Right lobe of liver (tissue), 4 donors: ENCODE results near the gene FYN.

Experiments used
- POLR2A ChIP-seq: fragments of 450-650 bp; IDR thresholded peaks from one replicate; pipeline ENCODE4 v1.6.1; 2017; ENCODE audit warnings: antibody characterized with exemption, mild to moderate bottlenecking
- TF ChIP-seq, protein P1 (sequence below), 4 donors: fragments of 200-600 bp in 3 of 4; fragments of 450-650 bp in 1 of 4; IDR thresholded peaks; one replicate each; pipeline versions ENCODE4 v1.5.1 to v1.8.0; 2016 to 2022; ENCODE audit warnings: antibody characterized with exemption in 4 of 4, mild to moderate bottlenecking in 2 of 4
- donor health status: DM: no; HTN: no; CAD: no.
- donor health status: DM: no; HTN: no; CAD: no.
- donor health status: DM: no; HTN: yes; CAD: no.

GRCh38 chr6:111747829-111748228, 125.4 kb downstream of the FYN start:
- TF ChIP-seq, protein P1, sequence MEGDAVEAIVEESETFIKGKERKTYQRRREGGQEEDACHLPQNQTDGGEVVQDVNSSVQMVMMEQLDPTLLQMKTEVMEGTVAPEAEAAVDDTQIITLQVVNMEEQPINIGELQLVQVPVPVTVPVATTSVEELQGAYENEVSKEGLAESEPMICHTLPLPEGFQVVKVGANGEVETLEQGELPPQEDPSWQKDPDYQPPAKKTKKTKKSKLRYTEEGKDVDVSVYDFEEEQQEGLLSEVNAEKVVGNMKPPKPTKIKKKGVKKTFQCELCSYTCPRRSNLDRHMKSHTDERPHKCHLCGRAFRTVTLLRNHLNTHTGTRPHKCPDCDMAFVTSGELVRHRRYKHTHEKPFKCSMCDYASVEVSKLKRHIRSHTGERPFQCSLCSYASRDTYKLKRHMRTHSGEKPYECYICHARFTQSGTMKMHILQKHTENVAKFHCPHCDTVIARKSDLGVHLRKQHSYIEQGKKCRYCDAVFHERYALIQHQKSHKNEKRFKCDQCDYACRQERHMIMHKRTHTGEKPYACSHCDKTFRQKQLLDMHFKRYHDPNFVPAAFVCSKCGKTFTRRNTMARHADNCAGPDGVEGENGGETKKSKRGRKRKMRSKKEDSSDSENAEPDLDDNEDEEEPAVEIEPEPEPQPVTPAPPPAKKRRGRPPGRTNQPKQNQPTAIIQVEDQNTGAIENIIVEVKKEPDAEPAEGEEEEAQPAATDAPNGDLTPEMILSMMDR (IDR thresholded peaks at IDR 0.05), result no peak
- TF ChIP-seq POLR2A, result no peak
